GM10266 (cell line): ENCODE results near the gene NDUFA3.
"Not testable (repeated sequence)": the region's sequence is repeated elsewhere in the genome, so short reads cannot be mapped to it uniquely, and the experiment has no call there.

Experiments
- DNase-seq: peaks from one replicate; pipeline ENCODE4 v3.0.0; 2012; ENCODE audit errors: extremely low spot score
- TF ChIP-seq, protein P1 (sequence below): IDR thresholded peaks from 2 replicates; pipeline ENCODE4 v1.5.1; 2012; ENCODE audit warnings: mild to moderate bottlenecking, low read depth; ENCODE audit not compliant: control insufficient read depth, insufficient read depth; ENCODE audit errors: missing control alignments

The NDUFA3 gene

GRCh38 chr19:54081032-54081431, 21.6 kb upstream of the NDUFA3 start, which contains the start of gene TARM1:
Gene TARM1, minus strand, starts transcription at chr19:54081365. Its CDS starts 25 bp downstream, at chr19:54081340.
- TF ChIP-seq, protein P1, sequence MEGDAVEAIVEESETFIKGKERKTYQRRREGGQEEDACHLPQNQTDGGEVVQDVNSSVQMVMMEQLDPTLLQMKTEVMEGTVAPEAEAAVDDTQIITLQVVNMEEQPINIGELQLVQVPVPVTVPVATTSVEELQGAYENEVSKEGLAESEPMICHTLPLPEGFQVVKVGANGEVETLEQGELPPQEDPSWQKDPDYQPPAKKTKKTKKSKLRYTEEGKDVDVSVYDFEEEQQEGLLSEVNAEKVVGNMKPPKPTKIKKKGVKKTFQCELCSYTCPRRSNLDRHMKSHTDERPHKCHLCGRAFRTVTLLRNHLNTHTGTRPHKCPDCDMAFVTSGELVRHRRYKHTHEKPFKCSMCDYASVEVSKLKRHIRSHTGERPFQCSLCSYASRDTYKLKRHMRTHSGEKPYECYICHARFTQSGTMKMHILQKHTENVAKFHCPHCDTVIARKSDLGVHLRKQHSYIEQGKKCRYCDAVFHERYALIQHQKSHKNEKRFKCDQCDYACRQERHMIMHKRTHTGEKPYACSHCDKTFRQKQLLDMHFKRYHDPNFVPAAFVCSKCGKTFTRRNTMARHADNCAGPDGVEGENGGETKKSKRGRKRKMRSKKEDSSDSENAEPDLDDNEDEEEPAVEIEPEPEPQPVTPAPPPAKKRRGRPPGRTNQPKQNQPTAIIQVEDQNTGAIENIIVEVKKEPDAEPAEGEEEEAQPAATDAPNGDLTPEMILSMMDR, result no peak
- DNase-seq, result no peak

DNA sequence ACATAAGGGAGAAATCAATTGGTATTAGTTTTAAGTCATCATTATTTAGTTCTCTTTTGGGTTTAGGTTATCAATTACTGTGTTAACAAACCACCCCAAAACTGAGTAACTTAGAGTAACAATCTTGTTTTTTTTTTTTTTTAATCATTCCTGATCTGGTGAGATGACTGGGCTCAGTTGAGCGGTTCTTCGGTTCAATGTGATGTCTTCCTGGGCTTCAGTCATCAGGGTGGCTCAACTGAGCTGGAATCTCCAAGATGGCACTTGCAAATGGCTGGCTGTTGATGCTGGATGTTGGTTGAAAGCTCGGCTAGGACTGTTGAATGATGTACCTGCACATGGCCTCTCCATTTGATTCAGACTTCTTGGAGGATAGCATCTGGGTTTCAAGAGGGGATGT, 18.2 kb upstream of the NDUFA3 start:
- no peak for DNase-seq
- TF ChIP-seq, protein P1, result no peak

DNA sequence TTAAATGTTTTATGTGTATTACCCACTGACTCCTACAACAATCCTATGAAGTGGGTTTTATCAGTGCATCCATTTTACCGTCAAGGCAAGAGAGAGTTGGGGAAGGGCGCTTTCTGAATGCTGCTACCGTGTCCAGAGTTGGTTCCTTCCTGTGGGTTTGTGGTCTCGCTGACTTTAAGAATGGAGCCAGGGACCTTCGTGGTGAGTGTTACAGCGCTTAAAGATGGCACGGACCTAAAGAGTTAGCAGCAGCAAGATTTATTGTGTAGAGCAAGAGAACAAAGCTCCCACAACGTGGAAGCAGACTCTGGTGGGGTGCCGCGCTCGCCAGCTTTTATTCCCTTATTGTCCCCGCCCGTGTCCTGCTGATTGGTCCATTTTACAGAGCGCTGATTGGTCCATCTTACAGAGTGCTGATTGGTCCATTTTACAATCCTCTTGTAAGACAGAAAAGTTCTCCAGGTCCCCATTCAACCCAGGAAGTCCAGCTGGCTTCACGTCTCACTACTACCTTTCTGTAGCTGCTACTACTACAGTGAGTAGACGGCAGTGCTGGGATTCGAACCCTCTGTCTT, 8.1 kb upstream of the NDUFA3 start:
- TF ChIP-seq, protein P1, result no peak
- no peak for DNase-seq

- no peak for DNase-seq
- TF ChIP-seq, protein P1, result no peak
Measured at GRCh38 chr19:54095136-54095858, 7.4 kb upstream of the NDUFA3 start.

GRCh38 chr19:54095859-54096616, 6.6 kb upstream of the NDUFA3 start:
- DNase-seq, result peak; percentile 62

- TF ChIP-seq, protein P1, result peak; percentile 37
- peak; percentile 53 for DNase-seq
Measured at GRCh38 chr19:54096617-54097106, 6.0 kb upstream of the NDUFA3 start.

- no peak for DNase-seq
- TF ChIP-seq, protein P1, result no peak
Measured at GRCh38 chr19:54099190-54099902, 3.3 kb upstream of the NDUFA3 start.

DNA sequence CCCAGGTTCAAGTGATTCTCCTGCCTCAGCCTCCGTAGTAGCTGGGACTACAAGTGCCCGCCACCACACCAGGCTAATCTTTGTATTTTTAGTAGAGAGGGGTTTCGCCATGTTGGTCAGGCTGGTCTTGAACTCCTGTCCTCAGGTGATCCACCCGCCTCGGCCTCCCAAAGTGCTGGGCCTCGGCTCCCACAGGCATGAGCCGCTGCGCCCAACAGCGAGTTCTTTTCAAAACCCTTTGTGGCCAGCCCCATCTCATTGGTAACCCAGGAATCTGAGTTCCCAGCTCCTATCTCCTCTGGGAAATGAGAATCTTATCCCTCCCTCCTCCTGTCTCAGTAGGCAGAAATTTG, 2.8 kb upstream of the NDUFA3 start:
- DNase-seq, result not testable (repeated sequence)
